ENCODE results near the gene TRPM4. TPM values are rescaled to one million over a fixed set of nuclear protein-coding genes. Genes with fewer than 3 reads are reported as not detected.

The TRPM4 gene
- total and polyA plus RNA-seq, 10 of the 15 experiments (the other 5 are each of a cell fraction or from before 2014, with no cell fraction given) = 0.10 to 0.64 (median 0.15) TPM; not detected in 7

DNA sequence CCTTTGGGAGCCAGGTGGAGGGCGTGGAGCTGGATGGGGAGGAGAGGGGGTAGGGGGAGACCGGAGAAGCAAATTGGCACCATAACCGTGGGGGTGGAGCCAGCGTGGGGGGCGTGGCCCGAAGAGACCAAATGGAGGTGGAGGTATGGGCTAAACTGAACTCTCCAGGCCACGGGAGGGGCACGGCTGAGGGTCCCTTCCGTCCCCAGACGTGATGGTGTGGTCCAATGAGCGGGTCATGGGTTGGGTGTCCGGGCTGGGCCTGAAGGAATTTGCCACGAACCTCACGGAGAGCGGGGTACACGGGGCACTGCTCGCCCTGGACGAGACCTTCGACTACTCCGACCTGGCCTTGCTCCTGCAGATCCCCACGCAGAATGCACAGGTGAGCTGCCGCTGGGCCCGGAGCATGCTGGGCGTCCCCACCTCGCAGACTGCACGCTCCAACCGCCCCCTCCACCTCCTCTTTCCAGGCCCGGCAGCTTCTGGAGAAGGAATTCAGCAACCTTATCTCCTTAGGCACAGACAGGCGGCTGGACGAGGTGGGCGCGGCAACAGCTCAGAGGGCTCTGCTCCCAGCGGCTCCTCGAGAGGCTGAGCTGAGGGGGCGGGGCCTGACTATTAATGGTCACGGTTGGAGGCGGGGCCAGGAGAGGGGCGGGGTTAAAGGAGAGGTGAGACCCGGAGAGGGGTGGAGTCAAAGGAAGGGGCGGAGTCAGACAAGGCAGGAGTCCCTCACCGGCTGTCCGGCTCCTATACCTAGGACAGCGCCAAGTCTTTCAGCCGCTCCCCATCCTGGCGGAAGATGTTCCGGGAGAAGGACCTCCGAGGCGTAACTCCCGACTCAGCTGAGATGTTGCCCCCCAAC lies 8.6 kb upstream of the TRPM4 start:
- Histone ChIP-seq H3K9me3 (replicated peaks; ENCODE audit: control insufficient read depth, insufficient read depth, low read length) (peaks cover 4% of the 10 kb centered on the region; the same call in 2 of the 3 replicates), H4K20me1 (ENCODE audit: control insufficient read depth, insufficient read depth) (no peaks in the 10 kb centered on the region), H3K27me3 (replicated peaks in 1 of 2; ENCODE audit: control insufficient read depth in 2 of 2, insufficient read depth in 2 of 2, low read length in 1 of 2) (peaks cover 6 to 22% of the 10 kb centered on the region in 2 experiments), H3K27ac (ENCODE audit: control insufficient read depth, insufficient read depth) (no peak overlapping the region), H3K9ac (ENCODE audit: control insufficient read depth, insufficient read depth, low read length) (no peak overlapping the region), H3K79me2 (ENCODE audit: control insufficient read depth, insufficient read depth, low read length) (no peaks in the 10 kb centered on the region), H3K4me2 (ENCODE audit: control insufficient read depth, insufficient read depth) (peak overlapping the region; percentile 82; the same call in 1 of the 2 replicates), H3K4me1 (ENCODE audit: control insufficient read depth, insufficient read depth, low read length) (peaks cover 10% of the 10 kb centered on the region), H2AFZ (ENCODE audit: control insufficient read depth, low read depth, low read length) (no peak overlapping the region), H3K4me3 (no peak overlapping the region), H3K36me3 (ENCODE audit: control insufficient read depth in 2 of 2, insufficient read depth in 2 of 2, low read length in 1 of 2) (no peaks in the 10 kb centered on the region)
- intact Hi-C loops (cut with micrococcal nuclease; ENCODE audit: unreplicated experiment) = loop anchor here (5.0 kb wide), 1 partner anchor 58 kb away; no protein-coding TSS in a partner anchor
- TF ChIP-seq REST (IDR thresholded peaks at IDR 0.05; ENCODE audit: low read depth, low read length) = peak; percentile 59; the same call in 1 of the 2 replicates
- no peak for TF ChIP-seq CHD4 (IDR thresholded peaks at IDR 0.05)
- no peak for TF ChIP-seq BCL11A (IDR thresholded peaks at IDR 0.05; ENCODE audit: low read depth, low read length)
- TF ChIP-seq BHLHE40 (IDR thresholded peaks at IDR 0.05; ENCODE audit: borderline replicate concordance in 1 of 2, low read depth in 2 of 2, low read length in 1 of 2) = 0 out of 4 replicates have a peak, but pooled peaks of 1 of the 2 experiments have one; percentile 2
- ChIA-PET CTCF (interaction anchor here (0.7 to 6.0 kb wide), 3 partner anchors 35 to 50 kb away, joined by 3 to 54 read pairs (median 9); partner anchors contain the start of gene LIN7B), SMC1A (ENCODE audit: uncharacterized antibody, unreplicated experiment) (no interaction called here), POLR2A (interaction anchor here (0.6 kb wide), 2 partner anchors 22 to 28 kb away, joined by 3 to 4 read pairs; no protein-coding TSS in a partner anchor), RAD21 (ENCODE audit: unreplicated experiment) (interaction anchor here (1.0 kb wide), 1 partner anchor 52 kb away, joined by 4 read pairs; no protein-coding TSS in a partner anchor)
- BruUV-seq (replicated peaks) = no TSS peak
- 20% methylated on average over 42 of the region's 49 CpGs for WGBS (ENCODE audit: insufficient coverage, insufficient replicate concordance, low lambda C conversion rate, missing lambda C conversion rate)
- DNase-seq (ENCODE audit: low read depth, low spot score) (no peak), ATAC-seq (peak; percentile 71), FAIRE-seq (peak; percentile 41)
- in situ Hi-C loops (cut with MboI) = no loop called here
